ENCODE measurements around the gene BACE1-AS.
"Not testable (repeated sequence)": the region's sequence is repeated elsewhere in the genome, so short reads cannot be mapped to it uniquely, and the experiment has no call there.

Gene BACE1-AS

GRCh38 chr11:117327255-117327566, 36.1 kb downstream of the BACE1-AS start:
- not testable (repeated sequence) for DNase-seq (ENCODE audit: low read depth in 2 of 2)

GRCh38 chr11:117327567-117328374, 36.6 kb downstream of the BACE1-AS start, which contains the start of gene CEP164:
CEP164 (plus strand) TSS chr11:117327854; CDS start chr11:117338587, 10,733 bp downstream.
- peak; percentile 89 to 92 for DNase-seq (ENCODE audit: low read depth in 2 of 2)

GRCh38 chr11:117328375-117329010, 37.3 kb downstream of the BACE1-AS start:
- no peak for DNase-seq (ENCODE audit: low read depth in 2 of 2)

GRCh38 chr11:117332843-117333242, 41.7 kb downstream of the BACE1-AS start:
- DNase-seq (ENCODE audit: low read depth in 2 of 2) = no peak

GRCh38 chr11:117333917-117334316, 42.8 kb downstream of the BACE1-AS start:
- no peak for DNase-seq (ENCODE audit: low read depth in 2 of 2)

- DNase-seq (ENCODE audit: low read depth in 2 of 2) = no peak
These were observed 43.8 kb downstream of the BACE1-AS start for GRCh38 chr11:117334896-117335295.

- DNase-seq (ENCODE audit: low read depth in 2 of 2) = no peak
These were observed 44.3 kb downstream of the BACE1-AS start for GRCh38 chr11:117335399-117335798.

- DNase-seq (ENCODE audit: low read depth in 2 of 2) = no peak
These were observed 45.9 kb downstream of the BACE1-AS start for GRCh38 chr11:117337076-117337475.
